DND-41 (cell line): ENCODE results near the gene CD37.

Experiments used
- ATAC-seq: fragments of 200-7000 bp; cut with Tn5 transposase; 3 replicates; pipeline ENCODE4 v1.9.1; 2021; ENCODE audit warnings: low read depth; ENCODE audit not compliant: insufficient read depth
- DNase-seq: peaks from one replicate; pipeline ENCODE4 v3.0.0-alpha.2; 2020
- H2AFZ ChIP-seq: 2 replicates; pipeline ENCODE4 v1.6.0; 2012; ENCODE audit warnings: low read depth, low read length
- H3K27ac ChIP-seq: 2 replicates; pipeline ENCODE4 v1.5.1; 2012; ENCODE audit warnings: low read length, inconsistent platforms
- H3K27me3 ChIP-seq: fragments of 200-600 bp; sonication (generic); 2 replicates; pipeline ENCODE4 v1.6.0; 2012; ENCODE audit warnings: low read length, mild to moderate bottlenecking, inconsistent platforms; ENCODE audit not compliant: insufficient read depth, poor library complexity
- H3K36me3 ChIP-seq: 2 replicates; pipeline ENCODE4 v1.5.1; 2012; ENCODE audit warnings: low read length, inconsistent platforms; ENCODE audit not compliant: insufficient read depth
- H3K4me1 ChIP-seq: 2 replicates; pipeline ENCODE4 v1.5.1; 2012; ENCODE audit warnings: mild to moderate bottlenecking, low read length; ENCODE audit not compliant: insufficient read depth
- H3K4me2 ChIP-seq: 2 replicates; pipeline ENCODE4 v1.6.0; 2012; ENCODE audit warnings: mild to moderate bottlenecking, moderate library complexity, low read length, inconsistent platforms; ENCODE audit not compliant: insufficient read depth
- H3K4me3 ChIP-seq, 2 experiments: fragments of 200-600 bp in 1 of 2; shearing (Covaris generic) in 1 of 2; 2 replicates each; pipeline ENCODE4 v1.5.1; 2012 to 2016; ENCODE audit warnings: inconsistent platforms in 2 of 2, low read length in 2 of 2, mild to moderate bottlenecking in 2 of 2, low read depth in 1 of 2, moderate library complexity in 1 of 2
- H3K79me2 ChIP-seq: 2 replicates; pipeline ENCODE4 v1.6.0; 2012; ENCODE audit warnings: low read length, inconsistent platforms; ENCODE audit not compliant: insufficient read depth
- H3K9ac ChIP-seq: 2 replicates; pipeline ENCODE4 v1.6.0; 2012; ENCODE audit warnings: low read depth, mild to moderate bottlenecking, inconsistent platforms, low read length, moderate library complexity
- H3K9me3 ChIP-seq: 2 replicates; pipeline ENCODE4 v1.5.1; 2012; ENCODE audit warnings: low read length, moderate library complexity, mild to moderate bottlenecking, inconsistent platforms; ENCODE audit not compliant: insufficient read depth, severe bottlenecking
- H4K20me1 ChIP-seq: 2 replicates; pipeline ENCODE4 v1.6.0; 2012; ENCODE audit warnings: low read length; ENCODE audit not compliant: insufficient read depth
- EZH2 ChIP-seq: IDR thresholded peaks from 3 replicates; pipeline ENCODE4 v1.6.1; 2012; ENCODE audit warnings: borderline replicate concordance, low read depth, mild to moderate bottlenecking, moderate library complexity, low read length, inconsistent platforms; ENCODE audit not compliant: severe bottlenecking
- TF ChIP-seq, protein P1 (sequence below): IDR thresholded peaks from 2 replicates; pipeline ENCODE4 v1.5.1; 2012; ENCODE audit warnings: borderline replicate concordance, low read length, moderate library complexity, mild to moderate bottlenecking; ENCODE audit not compliant: poor library complexity, severe bottlenecking; ENCODE audit errors: extremely low read depth

CD37 gene

DNA sequence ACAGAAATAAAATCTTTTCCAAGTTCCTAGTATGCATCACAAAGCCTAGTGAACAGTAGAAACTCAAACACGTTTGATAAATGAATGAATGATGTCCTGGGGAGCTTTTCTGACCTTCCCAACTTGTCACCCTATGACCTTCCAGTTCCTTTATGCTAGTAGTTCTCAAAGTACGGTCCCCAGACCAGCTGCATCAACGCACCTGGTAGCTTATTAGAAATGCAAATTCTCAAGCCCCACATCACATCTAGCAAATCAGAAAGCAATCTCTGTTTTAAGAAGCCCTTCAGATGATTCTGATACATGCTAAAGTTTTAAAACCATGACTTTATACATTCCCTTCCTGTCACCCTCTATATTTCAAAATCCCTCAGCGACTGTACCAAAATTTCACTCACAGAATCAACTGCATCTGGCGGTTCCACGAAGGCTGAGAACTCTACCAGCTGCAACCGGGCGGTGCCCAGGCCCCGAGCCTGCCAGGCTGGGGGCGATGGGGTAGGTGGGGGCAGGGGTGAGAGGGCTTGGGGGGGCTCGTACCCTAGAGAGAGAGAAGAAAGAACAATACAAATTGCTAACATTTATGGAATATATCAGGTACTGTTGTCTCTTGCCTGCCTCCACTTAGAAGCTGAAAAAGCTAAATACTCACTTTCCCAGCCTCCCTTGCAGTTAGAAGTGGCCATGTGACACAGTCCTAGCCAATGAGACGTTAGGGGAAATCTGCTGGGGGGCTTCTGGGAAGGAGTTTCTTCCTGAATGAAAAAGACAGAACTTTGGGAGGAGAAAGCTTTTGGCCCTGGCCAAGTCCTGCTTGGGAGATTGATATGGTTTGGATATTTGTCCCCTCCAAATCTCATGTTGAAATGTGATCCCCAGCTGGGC lies 13.3 kb downstream of the CD37 start:
- Histone ChIP-seq H3K4me1 (no peaks in the 10 kb centered on the region), H3K27me3 (no peaks in the 10 kb centered on the region), H3K4me2 (no peak overlapping the region), H3K27ac (no peak overlapping the region), H3K9ac (no peak overlapping the region), H3K9me3 (no peaks in the 10 kb centered on the region), H2AFZ (no peak overlapping the region), H3K4me3 (no peak overlapping the region), H3K36me3 (no peaks in the 10 kb centered on the region), H4K20me1 (no peaks in the 10 kb centered on the region), H3K79me2 (no peaks in the 10 kb centered on the region)
- DNase-seq (no peak), ATAC-seq (no peak)
- no peak for TF ChIP-seq EZH2

DNA sequence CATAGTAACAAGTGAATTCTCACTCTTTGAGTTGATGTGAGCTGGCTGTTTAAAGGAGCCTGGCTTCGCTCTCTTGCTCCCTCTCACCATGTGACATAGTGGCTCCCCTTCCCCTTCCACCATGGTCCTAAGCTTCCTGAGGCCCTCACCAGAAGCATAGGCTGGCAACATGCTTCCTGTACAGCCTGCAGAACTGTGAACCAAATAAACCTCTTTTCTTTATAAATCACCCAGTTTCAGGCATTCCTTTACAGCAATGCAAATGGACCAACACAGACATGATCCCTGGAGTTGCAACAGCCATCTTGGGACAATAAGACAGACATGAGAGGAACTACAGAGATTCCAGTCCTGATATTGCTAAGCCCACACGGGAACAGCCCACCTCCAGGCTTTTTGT lies 14.4 kb downstream of the CD37 start:
- DNase-seq (no peak), ATAC-seq (no peak)
- Histone ChIP-seq H3K79me2 (no peaks in the 10 kb centered on the region), H3K27me3 (no peaks in the 10 kb centered on the region), H3K9ac (no peak overlapping the region), H3K4me1 (no peaks in the 10 kb centered on the region), H3K27ac (no peak overlapping the region), H3K4me2 (no peak overlapping the region), H2AFZ (no peak overlapping the region), H3K9me3 (no peaks in the 10 kb centered on the region), H4K20me1 (no peaks in the 10 kb centered on the region), H3K36me3 (no peaks in the 10 kb centered on the region), H3K4me3 (no peak overlapping the region)
- TF ChIP-seq, protein P1, sequence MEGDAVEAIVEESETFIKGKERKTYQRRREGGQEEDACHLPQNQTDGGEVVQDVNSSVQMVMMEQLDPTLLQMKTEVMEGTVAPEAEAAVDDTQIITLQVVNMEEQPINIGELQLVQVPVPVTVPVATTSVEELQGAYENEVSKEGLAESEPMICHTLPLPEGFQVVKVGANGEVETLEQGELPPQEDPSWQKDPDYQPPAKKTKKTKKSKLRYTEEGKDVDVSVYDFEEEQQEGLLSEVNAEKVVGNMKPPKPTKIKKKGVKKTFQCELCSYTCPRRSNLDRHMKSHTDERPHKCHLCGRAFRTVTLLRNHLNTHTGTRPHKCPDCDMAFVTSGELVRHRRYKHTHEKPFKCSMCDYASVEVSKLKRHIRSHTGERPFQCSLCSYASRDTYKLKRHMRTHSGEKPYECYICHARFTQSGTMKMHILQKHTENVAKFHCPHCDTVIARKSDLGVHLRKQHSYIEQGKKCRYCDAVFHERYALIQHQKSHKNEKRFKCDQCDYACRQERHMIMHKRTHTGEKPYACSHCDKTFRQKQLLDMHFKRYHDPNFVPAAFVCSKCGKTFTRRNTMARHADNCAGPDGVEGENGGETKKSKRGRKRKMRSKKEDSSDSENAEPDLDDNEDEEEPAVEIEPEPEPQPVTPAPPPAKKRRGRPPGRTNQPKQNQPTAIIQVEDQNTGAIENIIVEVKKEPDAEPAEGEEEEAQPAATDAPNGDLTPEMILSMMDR: no peak
- no peak for TF ChIP-seq EZH2

DNA sequence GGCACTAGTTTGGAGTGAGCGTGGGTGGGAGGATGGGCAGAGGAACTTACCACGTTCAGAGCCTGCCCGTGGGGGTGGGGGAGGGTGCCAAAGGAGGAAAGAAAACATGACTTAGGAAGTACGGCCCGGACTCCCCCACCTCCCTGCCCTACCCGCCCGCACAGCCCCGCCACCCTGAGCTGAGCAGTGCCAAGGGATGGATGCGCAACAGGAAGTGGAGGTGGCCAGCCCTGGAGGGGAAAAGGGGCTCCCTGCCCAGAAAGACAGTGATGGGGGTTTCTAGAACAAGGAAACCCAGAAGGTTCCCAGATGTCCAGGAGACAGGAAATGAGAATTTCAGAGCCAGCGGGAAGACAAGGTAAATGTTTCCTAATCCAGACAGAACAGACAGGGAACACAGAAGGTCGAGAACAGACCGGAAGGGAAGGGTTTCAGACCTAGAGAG lies 20.7 kb downstream of the CD37 start:
- Histone ChIP-seq H3K9ac (no peak overlapping the region), H2AFZ (no peak overlapping the region; the same call in 1 of the 2 replicates), H3K4me2 (no peak overlapping the region), H3K79me2 (no peaks in the 10 kb centered on the region), H3K27me3 (no peaks in the 10 kb centered on the region), H3K9me3 (no peaks in the 10 kb centered on the region), H3K27ac (no peak overlapping the region), H3K4me3 (no peak overlapping the region), H3K36me3 (no peaks in the 10 kb centered on the region), H4K20me1 (no peaks in the 10 kb centered on the region), H3K4me1 (no peaks in the 10 kb centered on the region)
- DNase-seq (peak; percentile 16), ATAC-seq (no peak)
- TF ChIP-seq, protein P1: no peak
- no peak for TF ChIP-seq EZH2

DNA sequence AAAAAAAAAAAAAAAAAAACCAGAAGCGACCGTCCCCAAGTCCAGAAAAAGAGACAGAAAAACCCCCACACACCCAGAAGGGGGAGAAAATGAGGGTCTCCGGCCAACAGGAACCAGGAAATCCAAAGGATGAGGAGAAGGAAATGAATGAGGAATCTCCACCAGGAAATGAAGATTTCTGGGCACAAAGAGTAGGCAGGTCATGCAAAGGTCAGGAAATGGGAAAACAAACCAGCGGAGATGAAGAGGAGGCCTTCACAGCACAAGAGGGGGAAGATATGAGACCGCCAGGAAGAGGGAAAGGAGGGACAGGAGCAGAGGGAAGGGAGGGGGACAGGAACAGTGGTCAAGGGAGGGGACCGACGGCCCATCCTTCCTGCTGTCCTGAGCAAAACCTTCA lies 21.2 kb downstream of the CD37 start:
- Histone ChIP-seq H4K20me1 (no peaks in the 10 kb centered on the region), H3K4me3 (no peak overlapping the region), H3K9ac (no peak overlapping the region), H3K27me3 (no peaks in the 10 kb centered on the region), H2AFZ (no peak overlapping the region), H3K36me3 (no peaks in the 10 kb centered on the region), H3K9me3 (no peaks in the 10 kb centered on the region), H3K4me2 (no peak overlapping the region), H3K4me1 (no peaks in the 10 kb centered on the region), H3K27ac (no peak overlapping the region), H3K79me2 (no peaks in the 10 kb centered on the region)
- ATAC-seq: no peak
- TF ChIP-seq, protein P1: no peak
- TF ChIP-seq EZH2: no peak
- DNase-seq: no peak
